H9 (cell line): ENCODE measurements around the gene MYLK4. TPM values are rescaled to one million over a fixed set of nuclear protein-coding genes. Genes with fewer than 3 reads are reported as not detected.

Experiments used
- DNase-seq: peaks from one replicate; pipeline ENCODE4 v3.0.0-alpha.2; 2017
- H2AFZ ChIP-seq: one replicate; pipeline ENCODE4 v1.6.1; 2013; ENCODE audit warnings: mild to moderate bottlenecking, low read length, control low read depth, moderate library complexity
- H2AK5ac ChIP-seq: 2 replicates; pipeline ENCODE4 v1.6.1; 2013; ENCODE audit warnings: low read length, control low read depth, mixed read lengths; ENCODE audit not compliant: insufficient read length
- H2BK120ac ChIP-seq: one replicate; pipeline ENCODE4 v1.6.1; 2013; ENCODE audit warnings: low read depth, mild to moderate bottlenecking, low read length, control low read depth, inconsistent platforms; ENCODE audit not compliant: poor library complexity, severe bottlenecking
- H2BK12ac ChIP-seq: 2 replicates; pipeline ENCODE4 v1.6.1; 2013; ENCODE audit warnings: low read length, control low read depth, mixed read lengths, low read depth; ENCODE audit not compliant: insufficient read length
- H2BK15ac ChIP-seq: 2 replicates; pipeline ENCODE4 v1.6.1; 2013; ENCODE audit warnings: low read depth, low read length, control low read depth
- H2BK20ac ChIP-seq: one replicate; pipeline ENCODE4 v1.6.1; 2013; ENCODE audit warnings: low read depth, mild to moderate bottlenecking, low read length, control low read depth, inconsistent platforms; ENCODE audit not compliant: poor library complexity, severe bottlenecking
- H2BK5ac ChIP-seq: 2 replicates; pipeline ENCODE4 v1.6.1; 2013; ENCODE audit warnings: low read length, control low read depth, mixed read lengths; ENCODE audit not compliant: insufficient read length
- H3K14ac ChIP-seq: 2 replicates; pipeline ENCODE4 v1.6.1; 2013; ENCODE audit warnings: low read length, control low read depth; ENCODE audit not compliant: insufficient read depth
- H3K18ac ChIP-seq: 2 replicates; pipeline ENCODE4 v1.6.1; 2013; ENCODE audit warnings: low read depth, mild to moderate bottlenecking, mixed read lengths, low read length, control low read depth; ENCODE audit not compliant: insufficient read length
- H3K23ac ChIP-seq: 2 replicates; pipeline ENCODE4 v1.6.1; 2013; ENCODE audit warnings: low read length, control low read depth, mixed read lengths, low read depth; ENCODE audit not compliant: insufficient read length
- H3K23me2 ChIP-seq: 2 replicates; pipeline ENCODE4 v1.6.1; 2013; ENCODE audit warnings: low read depth, mild to moderate bottlenecking, mixed read lengths, low read length, control low read depth; ENCODE audit not compliant: insufficient read length, poor library complexity, severe bottlenecking
- H3K27ac ChIP-seq: 2 replicates; pipeline ENCODE4 v1.5.1; 2013; ENCODE audit warnings: low read length, control low read depth, mixed read lengths, low read depth; ENCODE audit not compliant: insufficient read length
- H3K27me3 ChIP-seq: 2 replicates; pipeline ENCODE4 v1.6.1; 2013; ENCODE audit warnings: low read length, control low read depth, inconsistent platforms; ENCODE audit not compliant: insufficient read depth
- H3K4ac ChIP-seq: 2 replicates; pipeline ENCODE4 v1.6.1; 2013; ENCODE audit warnings: low read depth, mild to moderate bottlenecking, control low read depth, inconsistent platforms, low read length, moderate library complexity
- H3K4me1 ChIP-seq: 2 replicates; pipeline ENCODE4 v1.6.1; 2013; ENCODE audit warnings: low read length, control low read depth, inconsistent platforms; ENCODE audit not compliant: insufficient read depth
- H3K4me2 ChIP-seq: 2 replicates; pipeline ENCODE4 v1.6.1; 2013; ENCODE audit warnings: low read length, control low read depth, mixed read lengths; ENCODE audit not compliant: insufficient read length, insufficient read depth
- H3K56ac ChIP-seq: 2 replicates; pipeline ENCODE4 v1.6.1; 2013; ENCODE audit warnings: low read depth, mild to moderate bottlenecking, mixed read lengths, low read length, control low read depth; ENCODE audit not compliant: insufficient read length
- H3K79me1 ChIP-seq: 2 replicates; pipeline ENCODE4 v1.6.1; 2013; ENCODE audit warnings: low read depth, mild to moderate bottlenecking, moderate library complexity, low read length, control low read depth, inconsistent platforms; ENCODE audit not compliant: insufficient read depth, poor library complexity, severe bottlenecking
- H3K79me2 ChIP-seq: 2 replicates; pipeline ENCODE4 v1.6.1; 2013; ENCODE audit warnings: low read length, control low read depth, inconsistent platforms; ENCODE audit not compliant: insufficient read depth
- H3K9ac ChIP-seq: 2 replicates; pipeline ENCODE4 v1.6.1; 2013; ENCODE audit warnings: low read length, control low read depth, mixed read lengths; ENCODE audit not compliant: insufficient read length; ENCODE audit errors: extremely low read depth
- H3K9me3 ChIP-seq: one replicate; pipeline ENCODE4 v1.6.1; 2013; ENCODE audit warnings: low read depth, low read length, inconsistent platforms; ENCODE audit not compliant: control insufficient read depth
- H3T11ph ChIP-seq: one replicate; pipeline ENCODE4 v1.6.1; 2013; ENCODE audit warnings: mild to moderate bottlenecking, low read length, control low read depth, inconsistent platforms
- H4K20me1 ChIP-seq: one replicate; pipeline ENCODE4 v1.6.1; 2013; ENCODE audit not compliant: control insufficient read depth, insufficient read length, insufficient read depth
- H4K5ac ChIP-seq: 2 replicates; pipeline ENCODE4 v1.6.1; 2013; ENCODE audit warnings: low read depth, mild to moderate bottlenecking, mixed read lengths, low read length, control low read depth; ENCODE audit not compliant: insufficient read length
- H4K8ac ChIP-seq: replicated peaks from 2 replicates; pipeline ENCODE4 v1.6.1; 2013; ENCODE audit warnings: low read length, control low read depth, mixed read lengths, low read depth; ENCODE audit not compliant: insufficient read length
- H4K91ac ChIP-seq: 2 replicates; pipeline ENCODE4 v1.6.1; 2013; ENCODE audit warnings: low read depth, mild to moderate bottlenecking, moderate library complexity, mixed read lengths, low read length, control low read depth; ENCODE audit not compliant: insufficient read length
- H3K27ac Mint-ChIP-seq, 3 experiments: 2 replicates in 2 of 3; 3 replicates in 1 of 3; pipeline ENCODE4 v1.8.0; 2020 to 2021; ENCODE audit warnings: mixed read lengths in 3 of 3, mild to moderate bottlenecking in 1 of 3, moderate library complexity in 1 of 3
- H3K27me3 Mint-ChIP-seq: 2 replicates; pipeline ENCODE4 v1.8.0; 2021; ENCODE audit warnings: low read depth, mild to moderate bottlenecking, moderate library complexity, mixed read lengths
- H3K36me3 Mint-ChIP-seq, 3 experiments: 2 replicates in 2 of 3; 3 replicates in 1 of 3; pipeline ENCODE4 v1.8.0; 2020 to 2021; ENCODE audit warnings: low read depth in 3 of 3, mixed read lengths in 3 of 3; ENCODE audit not compliant: insufficient read depth in 1 of 3
- H3K4me1 Mint-ChIP-seq, 2 experiments: 2 replicates each; pipeline ENCODE4 v1.8.0; 2020; ENCODE audit warnings: mixed read lengths in 2 of 2
- H3K4me3 Mint-ChIP-seq, 2 experiments: 2 replicates in 1 of 2; 3 replicates in 1 of 2; pipeline ENCODE4 v1.8.0; 2020 to 2021; ENCODE audit warnings: mild to moderate bottlenecking in 2 of 2, mixed read lengths in 2 of 2, moderate library complexity in 1 of 2
- H3K9me3 Mint-ChIP-seq, 2 experiments: 2 replicates in 1 of 2; 3 replicates in 1 of 2; pipeline ENCODE4 v1.8.0; 2020; ENCODE audit warnings: mild to moderate bottlenecking in 2 of 2, mixed read lengths in 2 of 2, moderate library complexity in 1 of 2
- WGBS: extraction: QIAGEN DNeasy Blood & Tissue Kit; methylation state at CpG from one replicate; pipeline ENCODE4 v1.1.7; 2013; ENCODE audit warnings: missing lambda C conversion rate, low lambda C conversion rate, mixed read lengths; ENCODE audit not compliant: insufficient read length; ENCODE audit errors: extremely low coverage; 5-methylcytosine and 5-hydroxymethylcytosine counted together
- total RNA-seq: library from RNA; stranded (reverse); gene quantifications from 2 replicates; pipeline ENCODE4 v1.2.1, GENCODE V29; 2021
- TF ChIP-seq, protein P1 (sequence below): fragments of 200-600 bp; sonication (generic); conservative IDR thresholded peaks from 3 replicates; pipeline ENCODE4 v1.8.0; 2021; ENCODE audit warnings: antibody characterized with exemption, mild to moderate bottlenecking

Gene MYLK4
- total RNA-seq, 1 experiment from 2014 or later: 0.28 TPM

DNA sequence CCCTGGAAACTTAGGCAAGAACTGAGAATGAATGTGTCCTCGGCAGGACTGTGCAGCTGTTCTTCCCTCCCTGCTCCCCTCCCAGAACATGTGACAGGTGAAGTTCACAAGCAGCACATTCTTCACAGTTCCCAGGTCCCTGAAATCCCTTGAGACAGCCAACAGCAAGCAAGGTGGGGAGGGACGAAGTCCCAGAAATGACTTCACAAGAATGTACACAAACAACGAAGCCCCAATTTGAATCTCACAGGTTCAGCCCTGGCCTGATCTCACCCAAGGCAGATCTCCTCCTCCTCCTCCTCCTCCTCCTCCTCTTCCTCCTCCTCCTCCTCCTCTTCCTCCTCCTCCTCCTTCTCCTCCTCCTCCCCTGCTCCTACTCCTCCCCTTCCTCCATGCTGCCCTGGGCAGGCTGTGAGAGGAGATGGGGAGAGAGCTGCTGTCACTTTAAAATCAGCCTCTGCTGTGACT is 46.9 kb upstream of the MYLK4 start:
- no peak overlapping the region for H3K27ac Mint-ChIP-seq
- TF ChIP-seq, protein P1, sequence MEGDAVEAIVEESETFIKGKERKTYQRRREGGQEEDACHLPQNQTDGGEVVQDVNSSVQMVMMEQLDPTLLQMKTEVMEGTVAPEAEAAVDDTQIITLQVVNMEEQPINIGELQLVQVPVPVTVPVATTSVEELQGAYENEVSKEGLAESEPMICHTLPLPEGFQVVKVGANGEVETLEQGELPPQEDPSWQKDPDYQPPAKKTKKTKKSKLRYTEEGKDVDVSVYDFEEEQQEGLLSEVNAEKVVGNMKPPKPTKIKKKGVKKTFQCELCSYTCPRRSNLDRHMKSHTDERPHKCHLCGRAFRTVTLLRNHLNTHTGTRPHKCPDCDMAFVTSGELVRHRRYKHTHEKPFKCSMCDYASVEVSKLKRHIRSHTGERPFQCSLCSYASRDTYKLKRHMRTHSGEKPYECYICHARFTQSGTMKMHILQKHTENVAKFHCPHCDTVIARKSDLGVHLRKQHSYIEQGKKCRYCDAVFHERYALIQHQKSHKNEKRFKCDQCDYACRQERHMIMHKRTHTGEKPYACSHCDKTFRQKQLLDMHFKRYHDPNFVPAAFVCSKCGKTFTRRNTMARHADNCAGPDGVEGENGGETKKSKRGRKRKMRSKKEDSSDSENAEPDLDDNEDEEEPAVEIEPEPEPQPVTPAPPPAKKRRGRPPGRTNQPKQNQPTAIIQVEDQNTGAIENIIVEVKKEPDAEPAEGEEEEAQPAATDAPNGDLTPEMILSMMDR: no peak
- Histone ChIP-seq H4K20me1 (no peaks in the 10 kb centered on the region), H2AK5ac (no peak overlapping the region), H2BK120ac (no peak overlapping the region), H3K79me1 (no peaks in the 10 kb centered on the region), H3K23ac (no peak overlapping the region), H3K4me1 (no peaks in the 10 kb centered on the region), H3K18ac (no peak overlapping the region), H2AFZ (no peak overlapping the region), H3K27ac (no peak overlapping the region), H3K27me3 (no peaks in the 10 kb centered on the region), H3K4me2 (no peak overlapping the region), H3T11ph (no peak overlapping the region), H3K79me2 (no peaks in the 10 kb centered on the region), H2BK20ac (no peak overlapping the region), H3K4ac (no peak overlapping the region), H2BK5ac (no peak overlapping the region), H3K9me3 (no peaks in the 10 kb centered on the region), H3K9ac (no peak overlapping the region), H4K8ac (no peak overlapping the region), H2BK12ac (no peak overlapping the region), H3K23me2 (no peaks in the 10 kb centered on the region), H4K91ac (no peak overlapping the region), H4K5ac (no peak overlapping the region), H3K14ac (no peak overlapping the region), H2BK15ac (no peak overlapping the region), H3K56ac (no peak overlapping the region)
- no peak overlapping the region for H3K4me3 Mint-ChIP-seq
- H3K9me3 Mint-ChIP-seq: no peaks in the 10 kb centered on the region
- H3K4me1 Mint-ChIP-seq: peaks cover 21 to 23% of the 10 kb centered on the region in 2 experiments
- peaks cover 0 to 10% (median 0%) of the 10 kb centered on the region in 3 experiments; a peak in 2 of 7 replicates for H3K36me3 Mint-ChIP-seq
- no peak for DNase-seq
- H3K27me3 Mint-ChIP-seq: no peaks in the 10 kb centered on the region
- WGBS: no CpG with 5 or more reads among the region's 3 CpGs
